ENCODE results near the gene TCF20.

TCF20 gene

GRCh38 chr22:42233879-42234278 is 36.6 kb downstream of the TCF20 start:
- 89 to 94% methylated on average over 3 of the region's 3 CpGs for WGBS, 2 experiments
- no peak overlapping the region for H3K27ac ChIP-seq (ENCODE audit: insufficient read depth, low read depth, low read length, poor library complexity, severe bottlenecking)

GRCh38 chr22:42231929-42232328 is 38.5 kb downstream of the TCF20 start:
- 92 to 95% methylated on average over 3 of the region's 3 CpGs for WGBS, 2 experiments
- peaks cover 8% of the 10 kb centered on the region for H3K4me1 ChIP-seq (ENCODE audit: control insufficient read depth, insufficient read depth, low read length)

More at GRCh38 chr22:42233879-42234278, 36.6 kb downstream of the TCF20 start:
- H3K4me3 ChIP-seq (ENCODE audit: insufficient read depth, low read depth, low read length), result no peak overlapping the region
- H3K9me3 ChIP-seq (ENCODE audit: control insufficient read depth, low read length), result no peaks in the 10 kb centered on the region
- no peaks in the 10 kb centered on the region for H3K27me3 ChIP-seq (ENCODE audit: control insufficient read depth, insufficient read depth, low read length, poor library complexity, severe bottlenecking)
- peaks cover 8% of the 10 kb centered on the region for H3K4me1 ChIP-seq (ENCODE audit: control insufficient read depth, insufficient read depth, low read length)
- H3K36me3 ChIP-seq (ENCODE audit: control insufficient read depth, insufficient read depth, low read length), result peaks cover 4% of the 10 kb centered on the region

GRCh38 chr22:42229455-42230149 is 40.9 kb downstream of the TCF20 start:
- no peaks in the 10 kb centered on the region for H3K9me3 ChIP-seq (ENCODE audit: control insufficient read depth, low read length)
- WGBS, 2 experiments, result 95% methylated on average over 6 of the region's 6 CpGs
- H3K4me3 ChIP-seq (ENCODE audit: insufficient read depth, low read depth, low read length), result no peak overlapping the region
- no peaks in the 10 kb centered on the region for H3K27me3 ChIP-seq (ENCODE audit: control insufficient read depth, insufficient read depth, low read length, poor library complexity, severe bottlenecking)
- no peaks in the 10 kb centered on the region for H3K4me1 ChIP-seq (ENCODE audit: control insufficient read depth, insufficient read depth, low read length)
- H3K27ac ChIP-seq (ENCODE audit: insufficient read depth, low read depth, low read length, poor library complexity, severe bottlenecking), result no peak overlapping the region
- no peaks in the 10 kb centered on the region for H3K36me3 ChIP-seq (ENCODE audit: control insufficient read depth, insufficient read depth, low read length)

More at GRCh38 chr22:42231929-42232328, 38.5 kb downstream of the TCF20 start:
- H3K27ac ChIP-seq (ENCODE audit: insufficient read depth, low read depth, low read length, poor library complexity, severe bottlenecking), result no peak overlapping the region
- no peaks in the 10 kb centered on the region for H3K36me3 ChIP-seq (ENCODE audit: control insufficient read depth, insufficient read depth, low read length)
- no peaks in the 10 kb centered on the region for H3K27me3 ChIP-seq (ENCODE audit: control insufficient read depth, insufficient read depth, low read length, poor library complexity, severe bottlenecking)
- no peak overlapping the region for H3K4me3 ChIP-seq (ENCODE audit: insufficient read depth, low read depth, low read length)
- H3K9me3 ChIP-seq (ENCODE audit: control insufficient read depth, low read length), result no peaks in the 10 kb centered on the region

GRCh38 chr22:42228483-42228882 is 42.0 kb downstream of the TCF20 start:
- Histone ChIP-seq H3K27ac (ENCODE audit: insufficient read depth, low read depth, low read length, poor library complexity, severe bottlenecking) (no peak overlapping the region), H3K36me3 (ENCODE audit: control insufficient read depth, insufficient read depth, low read length) (no peaks in the 10 kb centered on the region), H3K4me3 (ENCODE audit: insufficient read depth, low read depth, low read length) (no peak overlapping the region), H3K9me3 (ENCODE audit: control insufficient read depth, low read length) (no peaks in the 10 kb centered on the region), H3K4me1 (ENCODE audit: control insufficient read depth, insufficient read depth, low read length) (no peaks in the 10 kb centered on the region), H3K27me3 (ENCODE audit: control insufficient read depth, insufficient read depth, low read length, poor library complexity, severe bottlenecking) (no peaks in the 10 kb centered on the region)
- WGBS, 2 experiments, result 85 to 92% methylated on average over 4 of the region's 4 CpGs

- 96% methylated on average over 3 of the region's 3 CpGs for WGBS, 2 experiments
- H3K9me3 ChIP-seq (ENCODE audit: control insufficient read depth, low read length), result no peaks in the 10 kb centered on the region
- no peaks in the 10 kb centered on the region for H3K27me3 ChIP-seq (ENCODE audit: control insufficient read depth, insufficient read depth, low read length, poor library complexity, severe bottlenecking)
- H3K4me1 ChIP-seq (ENCODE audit: control insufficient read depth, insufficient read depth, low read length), result no peaks in the 10 kb centered on the region
- H3K27ac ChIP-seq (ENCODE audit: insufficient read depth, low read depth, low read length, poor library complexity, severe bottlenecking), result no peak overlapping the region
- H3K36me3 ChIP-seq (ENCODE audit: control insufficient read depth, insufficient read depth, low read length), result no peaks in the 10 kb centered on the region
- H3K4me3 ChIP-seq (ENCODE audit: insufficient read depth, low read depth, low read length), result no peak overlapping the region
Measured at GRCh38 chr22:42227435-42227834, 43.0 kb downstream of the TCF20 start.

- H3K36me3 ChIP-seq (ENCODE audit: control insufficient read depth, insufficient read depth, low read length), result no peaks in the 10 kb centered on the region
- H3K27ac ChIP-seq (ENCODE audit: insufficient read depth, low read depth, low read length, poor library complexity, severe bottlenecking), result no peak overlapping the region
- H3K4me1 ChIP-seq (ENCODE audit: control insufficient read depth, insufficient read depth, low read length), result no peaks in the 10 kb centered on the region
- no peak overlapping the region for H3K4me3 ChIP-seq (ENCODE audit: insufficient read depth, low read depth, low read length)
- WGBS, 2 experiments, result 86 to 94% methylated on average over 1 of the region's 1 CpG
- H3K27me3 ChIP-seq (ENCODE audit: control insufficient read depth, insufficient read depth, low read length, poor library complexity, severe bottlenecking), result no peaks in the 10 kb centered on the region
- H3K9me3 ChIP-seq (ENCODE audit: control insufficient read depth, low read length), result no peaks in the 10 kb centered on the region
Measured at GRCh38 chr22:42225841-42226240, 44.6 kb downstream of the TCF20 start.

GRCh38 chr22:42222140-42222539 is 48.3 kb downstream of the TCF20 start:
- 95% methylated on average over 1 of the region's 1 CpG for WGBS, 2 experiments

More at GRCh38 chr22:42222140-42222539, 48.3 kb downstream of the TCF20 start:
- H3K4me3 ChIP-seq (ENCODE audit: insufficient read depth, low read depth, low read length), result no peak overlapping the region
- no peaks in the 10 kb centered on the region for H3K36me3 ChIP-seq (ENCODE audit: control insufficient read depth, insufficient read depth, low read length)
- H3K27me3 ChIP-seq (ENCODE audit: control insufficient read depth, insufficient read depth, low read length, poor library complexity, severe bottlenecking), result no peaks in the 10 kb centered on the region
- peaks cover 10% of the 10 kb centered on the region for H3K4me1 ChIP-seq (ENCODE audit: control insufficient read depth, insufficient read depth, low read length)
- no peak overlapping the region for H3K27ac ChIP-seq (ENCODE audit: insufficient read depth, low read depth, low read length, poor library complexity, severe bottlenecking)
- no peaks in the 10 kb centered on the region for H3K9me3 ChIP-seq (ENCODE audit: control insufficient read depth, low read length)
